Stimulated activated CD8-positive, alpha-beta memory T cell treated with anti-CD3 and anti-CD28 coated beads, Interleukin-7, amount 100 ng/mL, for 48 hours (primary cell): ENCODE data around the gene FRAS1.
"Not testable (repeated sequence)": the region's sequence is repeated elsewhere in the genome, so short reads cannot be mapped to it uniquely, and the experiment has no call there.

Experiments
- DNase-seq, 2 donors: peaks; one replicate each; pipeline ENCODE4 v3.0.0-alpha.2; 2020; ENCODE audit warnings: low read depth in 1 of 2; ENCODE audit errors: extremely low read depth in 1 of 2

FRAS1 gene

GRCh38 chr4:78313754-78314120, 256.6 kb downstream of the FRAS1 start:
- DNase-seq, result no peak

GRCh38 chr4:78318126-78318525, 261.0 kb downstream of the FRAS1 start:
- DNase-seq, result no peak

GRCh38 chr4:78320349-78320935, 263.3 kb downstream of the FRAS1 start:
- DNase-seq, result no peak

GRCh38 chr4:78322032-78322431, 264.9 kb downstream of the FRAS1 start:
- no peak for DNase-seq

- no peak for DNase-seq
Observed at GRCh38 chr4:78323439-78323838, 266.3 kb downstream of the FRAS1 start.

- DNase-seq, result no peak
Observed at GRCh38 chr4:78324625-78325024, 267.5 kb downstream of the FRAS1 start.

GRCh38 chr4:78325271-78326157, 268.4 kb downstream of the FRAS1 start:
- DNase-seq, result no peak

GRCh38 chr4:78328591-78328990, 271.5 kb downstream of the FRAS1 start:
- DNase-seq, result not testable (repeated sequence)

GRCh38 chr4:78331186-78331585, 274.1 kb downstream of the FRAS1 start:
- no peak for DNase-seq

- DNase-seq, result no peak
Observed at GRCh38 chr4:78331965-78332364, 274.8 kb downstream of the FRAS1 start.

GRCh38 chr4:78332976-78333375, 275.9 kb downstream of the FRAS1 start:
- no peak for DNase-seq

GRCh38 chr4:78336093-78336943, 279.2 kb downstream of the FRAS1 start:
- DNase-seq, result no peak

- no peak for DNase-seq
Observed at GRCh38 chr4:78337244-78338020, 280.3 kb downstream of the FRAS1 start.

GRCh38 chr4:78342125-78342524, 285.0 kb downstream of the FRAS1 start:
- no peak for DNase-seq

- no peak for DNase-seq
Observed at GRCh38 chr4:78343682-78344081, 286.6 kb downstream of the FRAS1 start.

GRCh38 chr4:78345237-78345636, 288.1 kb downstream of the FRAS1 start:
- DNase-seq, result no peak

- no peak for DNase-seq
Observed at GRCh38 chr4:78346222-78346621, 289.1 kb downstream of the FRAS1 start.

GRCh38 chr4:78347527-78347926, 290.4 kb downstream of the FRAS1 start:
- DNase-seq, result no peak

GRCh38 chr4:78353921-78354320, 296.8 kb downstream of the FRAS1 start:
- DNase-seq, result no peak

GRCh38 chr4:78354782-78355181, 297.7 kb downstream of the FRAS1 start:
- DNase-seq, result no peak

- DNase-seq, result no peak
Observed at GRCh38 chr4:78355306-78355705, 298.2 kb downstream of the FRAS1 start.
